CD8-positive, alpha-beta memory T cell (primary cell): ENCODE measurements around the gene STARD4. TPM values are rescaled to one million over a fixed set of nuclear protein-coding genes. Genes with fewer than 3 reads are reported as not detected.

Source experiments
- CTCF ChIA-PET: fragments of 350-600 bp; sonication (Branson Sonifier 250); formaldehyde crosslinking; loops from one replicate; lab custom pipeline; 2021; ENCODE audit warnings: antibody characterized with exemption; lab: Charles Lee
- POLR2A ChIA-PET: fragments of 350-600 bp; sonication (Branson Sonifier 250); formaldehyde crosslinking; loops from one replicate; lab custom pipeline; 2021; ENCODE audit warnings: antibody characterized with exemption; lab: Charles Lee
- DNase-seq, 5 donors: peaks; one replicate each; pipeline versions ENCODE4 v3.0.0 to v3.0.0-alpha.2; 2020 to 2022; ENCODE audit warnings: mixed read lengths in 1 of 5
- H3K27ac ChIP-seq: one replicate; pipeline ENCODE4 v1.7.0; 2013; ENCODE audit warnings: low read depth, mild to moderate bottlenecking, low read length, moderate library complexity
- H3K27me3 ChIP-seq: 2 replicates; pipeline ENCODE4 v1.7.0; 2013; ENCODE audit warnings: low read length, mild to moderate bottlenecking; ENCODE audit not compliant: insufficient read depth, poor library complexity, severe bottlenecking
- H3K36me3 ChIP-seq: 2 replicates; pipeline ENCODE4 v1.7.0; 2013; ENCODE audit warnings: mild to moderate bottlenecking, low read length, moderate library complexity; ENCODE audit not compliant: insufficient read depth
- H3K4me1 ChIP-seq: 2 replicates; pipeline ENCODE4 v1.7.0; 2013; ENCODE audit warnings: mild to moderate bottlenecking, low read length, moderate library complexity; ENCODE audit not compliant: insufficient read depth
- H3K4me3 ChIP-seq: 2 replicates; pipeline ENCODE4 v1.7.0; 2013; ENCODE audit warnings: mild to moderate bottlenecking, low read length
- H3K9me3 ChIP-seq: 2 replicates; pipeline ENCODE4 v1.7.0; 2013; ENCODE audit warnings: mild to moderate bottlenecking, low read length
- H3K27ac Mint-ChIP-seq, 8 donors: one replicate each; pipeline ENCODE4 v1.8.0; 2020 to 2021; ENCODE audit warnings: mixed read lengths in 8 of 8, mild to moderate bottlenecking in 6 of 8, inconsistent platforms in 3 of 8, moderate library complexity in 3 of 8
- H3K27me3 Mint-ChIP-seq, 2 donors: one replicate each; pipeline ENCODE4 v1.8.0; 2020 to 2021; ENCODE audit warnings: mixed read lengths in 2 of 2, mild to moderate bottlenecking in 1 of 2, moderate library complexity in 1 of 2
- H3K36me3 Mint-ChIP-seq, 3 donors: one replicate each; pipeline ENCODE4 v1.8.0; 2020 to 2021; ENCODE audit warnings: mixed read lengths in 3 of 3, inconsistent platforms in 1 of 3, mild to moderate bottlenecking in 1 of 3
- H3K4me1 Mint-ChIP-seq, 3 donors: one replicate each; pipeline ENCODE4 v1.8.0; 2020 to 2021; ENCODE audit warnings: mixed read lengths in 3 of 3, inconsistent platforms in 1 of 3, mild to moderate bottlenecking in 1 of 3
- H3K4me3 Mint-ChIP-seq, 7 donors: one replicate each; pipeline ENCODE4 v1.8.0; 2020 to 2021; ENCODE audit warnings: mixed read lengths in 7 of 7, mild to moderate bottlenecking in 6 of 7, moderate library complexity in 4 of 7, inconsistent platforms in 2 of 7
- H3K9me3 Mint-ChIP-seq, 5 donors: one replicate each; pipeline ENCODE4 v1.8.0; 2020 to 2022; ENCODE audit warnings: mixed read lengths in 5 of 5, mild to moderate bottlenecking in 3 of 5, moderate library complexity in 2 of 5, inconsistent platforms in 1 of 5
- polyA plus RNA-seq: library from polyadenylated mRNA; unstranded; fragments of 300-500 nt; fragmentation: Illumina TruSeq; gene quantifications from one replicate; pipeline ENCODE4 v1.2.3, GENCODE V29; 2021
- total RNA-seq, 2 experiments: library from RNA; stranded (reverse); gene quantifications; one replicate each; pipeline ENCODE4 v1.2.3, GENCODE V29; 2021

The STARD4 gene, protein sequence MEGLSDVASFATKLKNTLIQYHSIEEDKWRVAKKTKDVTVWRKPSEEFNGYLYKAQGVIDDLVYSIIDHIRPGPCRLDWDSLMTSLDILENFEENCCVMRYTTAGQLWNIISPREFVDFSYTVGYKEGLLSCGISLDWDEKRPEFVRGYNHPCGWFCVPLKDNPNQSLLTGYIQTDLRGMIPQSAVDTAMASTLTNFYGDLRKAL
- total RNA-seq (10 to 100 TPM; 32.0 to 32.5 TPM), polyA plus RNA-seq (9.0 TPM)

DNA sequence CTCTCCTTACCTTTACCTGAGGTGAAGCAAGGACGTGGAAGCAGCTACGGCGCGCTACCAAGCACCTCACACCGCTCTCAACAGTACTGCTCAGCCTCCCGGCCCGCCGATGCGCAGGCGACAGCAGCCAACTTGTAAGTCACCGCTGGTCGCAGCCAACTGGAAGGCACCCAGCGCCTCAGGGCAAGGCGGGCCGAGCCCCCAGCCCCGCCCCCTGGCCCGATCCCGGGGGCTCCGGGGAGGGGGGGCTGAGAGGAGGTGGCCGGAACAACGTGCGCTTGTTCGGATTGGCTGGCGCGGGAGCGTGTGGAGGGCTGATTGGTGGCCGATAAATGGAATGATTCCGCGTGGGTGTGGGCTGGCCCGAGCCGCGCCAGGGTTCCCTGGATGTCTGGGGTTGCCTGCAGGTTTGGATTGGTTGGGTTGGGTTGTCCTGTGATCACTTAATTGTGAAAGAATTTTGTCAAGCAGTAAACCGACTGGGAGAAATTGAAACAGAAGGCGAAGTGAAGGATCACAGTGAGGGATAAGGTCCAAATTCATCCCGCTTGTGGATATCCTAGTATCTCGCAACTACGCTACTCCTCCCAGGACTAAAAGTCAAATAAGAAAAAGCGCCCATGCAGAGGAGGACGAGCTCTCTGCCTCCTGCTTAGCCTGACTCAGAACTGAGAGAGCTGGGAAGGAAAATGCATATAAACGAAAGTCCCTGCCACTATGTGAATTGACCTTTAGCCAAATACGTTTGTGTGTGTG lies at the start of gene STARD4:
TSS of gene STARD4 (minus strand) at position 161 of the 756 bp plus-strand sequence. CDS start 5,102 bp downstream, outside the sequence.
- H3K27me3 Mint-ChIP-seq, result no peaks in the 10 kb centered on the region
- ChIA-PET CTCF (interaction anchor here (1.0 kb wide), 1 partner anchor 19 kb away, joined by 3 read pairs; no protein-coding TSS in a partner anchor), POLR2A (interaction anchor here (0.6 to 1.1 kb wide), 2 partner anchors 282 to 647 kb away, joined by 3 to 4 read pairs; no protein-coding TSS in a partner anchor)
- no peaks in the 10 kb centered on the region for H3K9me3 Mint-ChIP-seq
- Histone ChIP-seq H3K27me3 (no peaks in the 10 kb centered on the region), H3K36me3 (no peaks in the 10 kb centered on the region), H3K9me3 (no peaks in the 10 kb centered on the region), H3K4me3 (peak within 1 kb of the TSS; percentile 70), H3K27ac (peak within 1 kb of the TSS; percentile 87), H3K4me1 (peaks cover 25% of the 10 kb centered on the region)
- peaks cover 33 to 56% (median 52%) of the 10 kb centered on the region in 3 donors for H3K4me1 Mint-ChIP-seq
- H3K27ac Mint-ChIP-seq, result peak within 1 kb of the TSS; percentile 76 to 99 (median 95)
- peak within 1 kb of the TSS; percentile 96 to 100 (median 98) for H3K4me3 Mint-ChIP-seq
- DNase-seq, result peak; percentile 89 to 96 (median 94)
- peaks cover 0 to 12% (median 0%) of the 10 kb centered on the region in 3 donors for H3K36me3 Mint-ChIP-seq

GRCh38 chr5:111559680-111560079 lies 47.3 kb upstream of the STARD4 start:
- H3K4me3 ChIP-seq, result no peak overlapping the region
- POLR2A ChIA-PET, result no interaction called here
- H3K9me3 ChIP-seq, result no peaks in the 10 kb centered on the region
- H3K27ac ChIP-seq, result no peak overlapping the region
- H3K9me3 Mint-ChIP-seq, result peaks cover 6 to 16% (median 11%) of the 10 kb centered on the region in 5 donors
- CTCF ChIA-PET, result no interaction called here
- no peak overlapping the region for H3K27ac Mint-ChIP-seq
- peaks cover 17 to 34% of the 10 kb centered on the region in 2 donors for H3K27me3 Mint-ChIP-seq
- no peaks in the 10 kb centered on the region for H3K4me1 Mint-ChIP-seq
- no peaks in the 10 kb centered on the region for H3K4me1 ChIP-seq
- no peaks in the 10 kb centered on the region for H3K36me3 ChIP-seq
- H3K27me3 ChIP-seq, result no peaks in the 10 kb centered on the region
- no peak for DNase-seq
- H3K4me3 Mint-ChIP-seq, result no peak overlapping the region
- peaks cover 0 to 6% (median 0%) of the 10 kb centered on the region in 3 donors for H3K36me3 Mint-ChIP-seq

- DNase-seq, result no peak
- Histone ChIP-seq H3K4me3 (no peak overlapping the region), H3K36me3 (no peaks in the 10 kb centered on the region), H3K27me3 (no peaks in the 10 kb centered on the region), H3K4me1 (no peaks in the 10 kb centered on the region), H3K9me3 (no peaks in the 10 kb centered on the region), H3K27ac (no peak overlapping the region)
- Mint-ChIP-seq H3K27me3 (peaks cover 9 to 30% of the 10 kb centered on the region in 2 donors), H3K9me3 (peaks cover 6 to 16% (median 11%) of the 10 kb centered on the region in 5 donors), H3K4me1 (no peaks in the 10 kb centered on the region), H3K4me3 (no peak overlapping the region), H3K27ac (no peak overlapping the region), H3K36me3 (peaks cover 0 to 6% (median 0%) of the 10 kb centered on the region in 3 donors)
- ChIA-PET CTCF (no interaction called here), POLR2A (no interaction called here)
Measured at GRCh38 chr5:111557686-111558085, 45.4 kb upstream of the STARD4 start.

- H3K9me3 ChIP-seq, result no peaks in the 10 kb centered on the region
- POLR2A ChIA-PET, result no interaction called here
- Mint-ChIP-seq H3K9me3 (peaks cover 6 to 16% (median 11%) of the 10 kb centered on the region in 5 donors), H3K4me3 (no peak overlapping the region), H3K27ac (no peak overlapping the region), H3K36me3 (peaks cover 0 to 6% (median 0%) of the 10 kb centered on the region in 3 donors), H3K27me3 (peaks cover 7 to 24% of the 10 kb centered on the region in 2 donors), H3K4me1 (no peaks in the 10 kb centered on the region)
- H3K36me3 ChIP-seq, result no peaks in the 10 kb centered on the region
- H3K27ac ChIP-seq, result no peak overlapping the region
- H3K4me3 ChIP-seq, result no peak overlapping the region
- H3K4me1 ChIP-seq, result no peaks in the 10 kb centered on the region
- DNase-seq, result no peak
- H3K27me3 ChIP-seq, result no peaks in the 10 kb centered on the region
- CTCF ChIA-PET, result no interaction called here
Measured at GRCh38 chr5:111557111-111557510, 44.8 kb upstream of the STARD4 start.

- Histone ChIP-seq H3K9me3 (no peaks in the 10 kb centered on the region), H3K36me3 (no peaks in the 10 kb centered on the region), H3K27me3 (no peaks in the 10 kb centered on the region), H3K4me1 (no peaks in the 10 kb centered on the region), H3K27ac (no peak overlapping the region), H3K4me3 (no peak overlapping the region)
- Mint-ChIP-seq H3K4me3 (no peak overlapping the region), H3K9me3 (peaks cover 6 to 15% (median 11%) of the 10 kb centered on the region in 5 donors), H3K27me3 (peaks cover 7 to 21% of the 10 kb centered on the region in 2 donors), H3K4me1 (peaks cover 0 to 4% (median 1%) of the 10 kb centered on the region in 3 donors), H3K36me3 (peaks cover 0 to 6% (median 0%) of the 10 kb centered on the region in 3 donors), H3K27ac (no peak overlapping the region)
- ChIA-PET POLR2A (no interaction called here), CTCF (no interaction called here)
- no peak for DNase-seq
Measured at GRCh38 chr5:111556501-111556900, 44.2 kb upstream of the STARD4 start.

DNA sequence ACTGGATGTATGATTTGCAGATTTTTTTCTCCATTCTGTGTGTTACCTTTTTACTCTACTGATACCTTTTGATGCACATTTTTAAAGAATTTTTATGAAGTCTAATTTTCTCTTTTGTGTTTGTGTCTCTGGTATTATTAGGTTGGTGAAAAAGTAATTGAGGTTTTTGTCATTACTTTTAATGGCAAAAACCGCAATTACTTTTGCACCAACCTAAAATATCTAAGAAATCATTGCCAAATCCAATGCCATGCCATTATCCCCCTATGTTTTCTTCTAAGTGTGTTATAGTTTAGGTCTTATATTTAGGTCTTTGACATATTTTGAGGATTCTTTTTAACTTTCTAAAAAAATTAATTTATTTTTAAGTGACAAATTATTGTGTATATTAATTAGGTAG lies 43.4 kb upstream of the STARD4 start:
- peaks cover 2 to 11% (median 8%) of the 10 kb centered on the region in 3 donors for H3K4me1 Mint-ChIP-seq
- Histone ChIP-seq H3K4me1 (no peaks in the 10 kb centered on the region), H3K9me3 (no peaks in the 10 kb centered on the region), H3K27me3 (no peaks in the 10 kb centered on the region), H3K27ac (no peak overlapping the region), H3K36me3 (no peaks in the 10 kb centered on the region), H3K4me3 (no peak overlapping the region)
- ChIA-PET POLR2A (interaction anchor here (0.6 kb wide), 1 partner anchor 555 kb away, joined by 3 read pairs; no protein-coding TSS in a partner anchor), CTCF (no interaction called here)
- H3K9me3 Mint-ChIP-seq, result peaks cover 6 to 14% (median 11%) of the 10 kb centered on the region in 5 donors
- no peak for DNase-seq
- H3K27ac Mint-ChIP-seq, result no peak overlapping the region
- H3K4me3 Mint-ChIP-seq, result no peak overlapping the region
- peaks cover 7 to 19% of the 10 kb centered on the region in 2 donors for H3K27me3 Mint-ChIP-seq
- H3K36me3 Mint-ChIP-seq, result peaks cover 0 to 6% (median 0%) of the 10 kb centered on the region in 3 donors

DNA sequence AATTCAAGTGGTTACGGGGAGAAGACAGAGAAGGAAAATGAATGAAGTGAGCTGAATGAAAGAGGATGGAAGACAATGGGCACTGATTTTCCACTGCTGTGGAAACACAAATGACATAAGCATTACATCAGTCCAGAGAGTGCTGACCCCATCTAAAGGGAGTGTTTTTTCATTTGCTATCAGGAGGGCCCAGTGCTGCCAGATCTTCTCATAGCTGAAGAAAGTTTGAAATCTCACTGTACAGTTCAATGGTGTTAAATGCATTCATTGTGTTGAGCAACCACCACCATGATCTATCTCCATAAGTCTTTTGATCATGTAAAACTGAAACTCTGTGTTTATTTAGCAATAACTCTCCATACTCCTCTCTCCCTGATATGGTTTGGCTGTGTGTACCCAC lies 41.5 kb upstream of the STARD4 start:
- Mint-ChIP-seq H3K4me1 (peaks cover 4 to 14% (median 11%) of the 10 kb centered on the region in 3 donors), H3K9me3 (no peaks in the 10 kb centered on the region), H3K27me3 (peaks cover 0 to 11% of the 10 kb centered on the region in 2 donors), H3K36me3 (no peaks in the 10 kb centered on the region), H3K27ac (no peak overlapping the region), H3K4me3 (no peak overlapping the region)
- no peaks in the 10 kb centered on the region for H3K4me1 ChIP-seq
- ChIA-PET POLR2A (no interaction called here), CTCF (no interaction called here)
- H3K27me3 ChIP-seq, result no peaks in the 10 kb centered on the region
- DNase-seq, result no peak
- H3K36me3 ChIP-seq, result no peaks in the 10 kb centered on the region
- H3K9me3 ChIP-seq, result no peaks in the 10 kb centered on the region
- no peak overlapping the region for H3K4me3 ChIP-seq
- H3K27ac ChIP-seq, result no peak overlapping the region

GRCh38 chr5:111552896-111553295 lies 40.6 kb upstream of the STARD4 start:
- Mint-ChIP-seq H3K27ac (no peak overlapping the region), H3K9me3 (no peaks in the 10 kb centered on the region), H3K4me1 (peaks cover 4 to 14% (median 11%) of the 10 kb centered on the region in 3 donors), H3K36me3 (no peaks in the 10 kb centered on the region), H3K4me3 (no peak overlapping the region), H3K27me3 (peaks cover 0 to 11% of the 10 kb centered on the region in 2 donors)
- CTCF ChIA-PET, result interaction anchor here (1.1 to 1.7 kb wide), 2 partner anchors 9 to 21 kb away, joined by 4 to 6 read pairs; no protein-coding TSS in a partner anchor
- H3K27ac ChIP-seq, result no peak overlapping the region
- H3K4me3 ChIP-seq, result no peak overlapping the region
- H3K4me1 ChIP-seq, result no peaks in the 10 kb centered on the region
- DNase-seq, result no peak
- no peaks in the 10 kb centered on the region for H3K9me3 ChIP-seq
- H3K27me3 ChIP-seq, result no peaks in the 10 kb centered on the region
- H3K36me3 ChIP-seq, result no peaks in the 10 kb centered on the region
- POLR2A ChIA-PET, result no interaction called here
